RKO (cell line): ENCODE results near the gene TAT.
A peak's percentile ranks its signal among the peaks of the same experiment; 100 is the strongest.
"Not testable (repeated sequence)": the region's sequence is repeated elsewhere in the genome, so short reads cannot be mapped to it uniquely, and the experiment has no call there.

Experiments used
- DNase-seq: peaks from one replicate; pipeline ENCODE4 v3.0.0-alpha.2; 2016; ENCODE audit warnings: low spot score

Gene TAT

DNA sequence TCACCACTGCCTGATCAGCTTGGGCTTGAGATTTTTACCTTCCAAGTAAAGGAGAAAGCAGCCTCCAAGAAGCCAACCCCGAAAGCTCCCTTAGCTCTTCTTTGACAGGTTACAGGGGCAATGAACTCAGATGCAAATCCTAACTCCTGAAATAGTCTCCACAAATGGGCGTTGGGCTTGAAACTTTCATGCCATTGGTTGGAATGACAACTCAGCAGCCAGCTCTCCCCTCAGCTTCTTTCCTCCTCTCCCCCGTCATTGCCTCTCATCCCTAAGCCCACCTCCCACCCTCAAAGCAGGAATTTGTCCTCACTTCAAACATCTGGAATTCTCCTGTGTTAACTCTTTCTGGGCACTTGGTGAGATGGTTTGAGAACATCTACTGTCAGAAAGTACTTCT, at the start of gene TAT:
TAT (minus strand) TSS at position 122 of the 400 bp plus-strand sequence. CDS start 677 bp downstream, outside the sequence.
- no peak for DNase-seq

DNA sequence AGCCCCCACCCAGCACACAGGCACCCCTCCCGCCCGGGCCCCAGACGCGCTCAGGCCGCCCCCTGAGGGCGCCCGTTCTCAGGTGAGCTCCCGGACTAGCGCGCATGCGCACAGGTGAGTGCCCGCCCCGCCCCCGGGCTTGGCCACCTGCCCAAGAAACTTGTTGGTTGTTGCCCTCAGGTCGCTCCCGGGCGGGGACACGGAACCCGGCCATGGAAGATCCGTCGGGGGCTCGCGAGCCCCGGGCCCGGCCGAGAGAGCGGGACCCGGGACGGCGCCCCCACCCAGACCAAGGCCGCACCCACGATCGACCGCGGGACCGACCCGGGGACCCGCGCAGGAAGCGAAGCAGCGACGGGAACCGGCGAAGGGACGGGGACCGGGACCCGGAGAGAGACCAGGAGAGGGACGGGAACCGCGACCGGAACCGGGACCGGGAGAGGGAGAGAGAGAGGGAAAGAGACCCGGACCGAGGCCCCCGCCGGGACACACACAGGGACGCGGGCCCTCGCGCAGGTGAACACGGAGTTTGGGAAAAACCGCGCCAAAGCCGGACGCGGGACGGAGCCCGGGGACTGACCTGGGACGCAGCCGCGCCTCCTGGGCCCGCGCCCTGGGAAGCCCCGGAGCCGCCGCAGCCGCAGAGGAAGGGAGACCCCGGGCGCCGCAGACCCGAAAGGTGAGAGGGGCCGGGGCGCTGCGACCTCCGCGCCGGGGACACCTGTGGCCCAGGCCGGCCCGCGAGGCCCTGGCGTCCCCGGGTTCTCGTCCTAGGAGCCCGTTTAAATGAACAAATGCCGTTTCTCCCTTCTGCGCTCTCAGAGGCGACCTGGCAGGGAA, 49.3 kb upstream of the TAT start, which contains the start of gene MARVELD3:
MARVELD3 (plus strand) TSS at position 167 of the 840 bp plus-strand sequence; CDS start at position 213, 46 bp downstream.
- DNase-seq = no peak

DNA sequence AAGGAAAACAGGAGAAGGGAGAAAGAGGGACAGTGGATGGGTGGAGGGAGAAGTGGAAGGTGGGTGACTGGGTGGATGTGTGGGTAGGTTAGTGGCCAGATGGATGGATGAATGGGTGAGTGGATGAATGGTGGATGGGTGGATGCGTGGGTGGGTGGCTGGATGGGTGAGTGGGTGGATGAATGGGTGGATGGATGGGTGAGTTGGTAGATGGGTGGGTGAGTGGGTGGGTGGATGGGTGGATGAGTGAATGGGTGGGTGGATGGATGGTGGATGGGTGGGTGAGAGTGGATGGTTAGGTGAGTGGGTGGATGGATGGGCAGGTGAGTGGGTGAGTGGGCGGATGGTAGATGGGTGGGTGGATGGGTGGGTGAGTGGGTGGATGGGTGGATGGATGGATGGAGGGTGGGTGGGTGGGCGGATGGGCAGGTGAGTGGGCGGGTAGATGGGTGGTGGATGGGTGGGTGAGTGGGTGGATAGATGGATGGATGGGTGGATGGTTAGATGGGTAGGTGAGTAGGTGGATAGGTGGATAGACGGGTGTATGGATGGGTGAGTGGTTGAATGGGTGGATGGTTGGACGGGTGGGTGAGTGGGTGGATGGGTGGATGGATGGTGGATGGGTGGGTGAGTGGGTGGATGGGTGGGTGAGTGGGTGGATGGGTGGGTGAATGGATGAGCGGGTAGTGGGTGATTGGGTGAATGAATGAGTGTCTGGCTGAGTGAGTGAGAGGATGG, 48.4 kb upstream of the TAT start:
- DNase-seq = no peak

DNA sequence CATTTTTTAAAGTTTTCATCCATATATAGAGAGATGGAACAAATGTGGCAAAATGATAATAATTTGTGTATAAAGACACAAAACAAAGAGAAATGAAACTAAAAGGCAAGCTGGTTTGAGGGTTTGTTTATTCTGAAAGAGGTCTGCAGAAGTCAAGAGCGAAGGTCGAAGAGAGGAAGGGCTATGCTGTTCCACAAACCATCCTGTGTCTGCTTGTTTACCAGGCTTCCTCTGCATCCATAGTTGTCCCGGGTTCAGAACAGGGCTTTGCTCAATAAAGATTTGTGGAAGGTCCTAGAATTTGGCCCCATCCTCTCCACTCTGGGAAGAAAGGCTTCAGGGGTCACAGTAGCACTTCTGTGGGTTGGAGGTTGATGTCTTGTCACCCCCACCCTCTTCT, 46.7 kb upstream of the TAT start:
- DNase-seq = no peak

DNA sequence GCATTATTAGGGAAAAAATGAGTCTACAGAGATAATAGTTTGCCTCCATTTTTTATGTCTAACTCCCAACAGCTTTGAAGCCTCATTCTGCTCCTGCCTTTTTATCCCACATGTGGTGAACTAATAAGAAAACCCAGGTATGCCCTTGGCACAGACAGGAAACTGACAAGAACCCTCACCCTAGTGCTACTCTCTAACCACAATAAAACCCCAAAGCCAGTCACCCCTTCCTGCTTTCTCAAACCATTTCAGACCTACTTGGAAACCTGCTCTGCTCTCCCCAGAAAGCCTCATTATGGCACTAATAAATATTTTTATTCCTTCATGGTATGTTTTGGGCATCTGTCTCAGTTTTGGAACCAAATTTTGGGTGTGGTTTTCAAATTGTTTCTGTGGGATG, 45.2 kb upstream of the TAT start:
- DNase-seq = no peak

DNA sequence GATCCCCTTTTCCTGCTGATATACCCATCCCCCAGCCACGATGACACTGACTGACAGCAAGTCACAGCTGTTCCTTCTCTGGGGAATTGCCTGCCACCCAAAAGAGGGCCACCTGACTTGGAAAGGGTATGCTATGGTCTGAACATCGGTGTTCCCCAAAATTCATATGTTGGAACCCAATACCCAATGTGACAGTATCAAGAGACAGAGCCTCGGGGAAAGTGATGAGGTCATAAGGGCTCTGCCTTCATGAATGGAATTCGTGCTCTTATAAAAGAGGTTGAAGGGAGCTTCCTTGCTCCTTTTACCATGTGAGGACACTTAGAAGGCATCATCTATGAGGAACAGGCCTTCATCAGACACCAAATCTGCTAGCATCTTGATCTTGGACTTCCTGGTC, 41.5 kb upstream of the TAT start:
- no peak for DNase-seq

DNA sequence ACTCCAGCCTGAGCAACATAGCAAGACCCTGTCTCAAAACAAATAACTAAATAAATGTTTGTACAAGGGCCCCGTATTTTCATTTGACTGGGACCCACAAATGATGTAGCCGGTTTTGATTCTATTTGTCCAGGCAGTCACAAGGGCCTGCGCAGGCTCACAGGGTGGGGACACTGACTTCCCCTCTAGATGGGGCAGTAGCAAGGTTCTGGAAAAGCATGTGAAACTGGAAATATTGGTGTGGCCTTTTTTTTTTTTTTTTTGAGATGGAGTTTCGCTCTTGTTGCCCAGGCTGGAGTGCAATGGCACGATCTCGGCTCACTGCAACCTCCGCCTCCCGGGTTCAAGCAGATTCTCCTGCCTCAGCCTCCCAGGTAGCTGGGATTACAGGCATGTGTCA, 38.1 kb upstream of the TAT start:
- DNase-seq = not testable (repeated sequence)

DNA sequence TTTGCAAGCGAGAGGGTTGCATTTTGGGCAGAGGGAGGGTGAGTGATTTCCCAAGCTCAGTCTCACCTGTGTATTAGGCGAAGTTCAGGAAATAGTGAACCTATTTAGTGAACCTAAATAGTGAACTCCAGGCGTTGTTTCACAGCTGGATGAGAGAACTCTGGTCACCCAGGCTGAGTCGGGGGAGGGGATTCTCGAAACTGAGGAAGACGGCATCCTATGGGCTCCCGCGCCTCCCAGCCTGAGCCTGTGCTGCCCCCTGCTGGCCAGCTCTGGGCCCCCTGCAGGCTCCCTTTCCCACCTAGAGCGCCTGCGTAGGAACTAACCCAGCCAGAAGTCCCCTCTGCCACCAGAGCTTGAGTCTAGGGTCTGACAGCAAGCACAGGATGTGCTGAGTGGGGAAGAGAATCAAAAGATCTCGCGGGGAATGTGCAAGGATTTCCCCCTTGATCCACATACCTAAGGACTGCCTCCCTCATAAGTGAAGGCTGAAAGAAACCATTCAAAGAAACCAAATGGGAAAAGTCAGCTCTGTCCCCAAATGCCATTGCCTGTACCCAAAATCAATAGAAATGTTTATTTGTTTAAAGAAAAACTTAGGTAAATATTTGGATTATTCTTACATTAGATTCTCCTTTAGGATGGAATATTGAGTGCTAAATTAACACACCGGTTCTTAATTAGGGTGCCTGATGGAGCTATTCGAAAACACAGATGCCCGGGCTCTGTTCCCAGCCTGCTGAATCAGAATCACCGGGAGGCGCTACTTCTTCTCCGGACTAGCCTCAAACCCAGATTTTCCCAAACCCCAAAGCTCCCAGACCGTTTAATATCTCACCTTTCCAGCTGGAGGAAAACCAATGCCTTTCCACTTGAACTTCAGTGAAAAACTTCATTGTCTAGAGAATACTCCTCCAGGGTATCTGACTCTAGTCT, 34.3 kb upstream of the TAT start:
- peak; percentile 62 for DNase-seq

DNA sequence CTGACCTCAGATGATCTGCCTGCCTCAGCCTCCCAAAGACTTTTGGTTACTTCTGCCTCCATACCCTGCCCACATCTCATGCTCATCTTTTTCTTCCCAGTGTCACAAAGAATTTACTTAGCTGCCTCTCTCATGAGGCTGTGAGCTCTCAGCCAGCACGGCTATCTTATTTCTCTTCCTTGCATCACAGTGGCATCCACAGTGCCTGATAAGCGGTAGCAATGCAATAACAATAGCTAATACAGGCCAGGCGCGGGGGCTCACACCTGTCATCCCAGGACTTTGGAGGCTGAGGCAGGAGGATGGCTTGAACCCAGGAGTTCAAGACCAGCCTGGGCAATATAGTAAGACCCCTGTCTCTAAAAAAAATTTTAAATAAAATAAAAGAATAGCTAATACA, 33.6 kb upstream of the TAT start:
- no peak for DNase-seq

DNA sequence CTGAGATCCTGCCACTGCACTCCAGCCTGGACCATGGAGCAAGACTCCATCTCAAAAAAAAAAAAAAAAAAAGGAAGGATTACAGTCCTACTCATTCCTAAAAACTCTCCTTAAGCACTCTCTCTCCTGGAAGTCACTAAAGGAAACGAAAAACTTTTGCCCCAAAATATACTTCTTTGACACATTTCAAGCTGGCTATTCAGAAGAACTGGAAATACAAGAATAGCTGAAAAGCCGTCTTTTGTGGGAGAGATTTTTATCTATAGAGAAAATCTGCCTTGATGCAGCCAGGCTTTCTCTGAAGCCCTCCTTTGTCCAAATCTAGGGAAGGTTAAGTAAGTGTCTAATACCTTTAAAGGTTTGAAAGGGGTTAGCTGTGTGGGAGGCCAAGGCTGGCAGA, 32.2 kb upstream of the TAT start:
- DNase-seq = no peak

DNA sequence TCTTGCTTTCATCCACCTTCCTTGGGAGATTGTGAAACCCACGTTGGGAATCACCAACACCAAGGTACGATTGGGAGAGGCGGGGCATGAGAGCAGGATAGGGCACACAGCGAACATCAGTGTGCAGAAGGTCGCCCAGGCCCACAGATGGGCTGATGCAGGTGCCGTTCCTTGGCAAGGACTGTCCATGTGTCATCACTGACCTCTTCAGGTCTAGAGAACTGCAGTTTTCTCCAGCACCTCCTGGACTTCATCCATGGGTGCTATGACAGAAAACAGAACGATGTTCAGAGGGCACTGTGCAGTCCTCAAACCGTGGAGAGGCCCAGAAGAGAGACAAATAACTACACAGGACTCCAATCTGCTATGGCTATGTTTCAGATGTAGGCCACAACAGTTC, 23.9 kb upstream of the TAT start:
- no peak for DNase-seq

DNA sequence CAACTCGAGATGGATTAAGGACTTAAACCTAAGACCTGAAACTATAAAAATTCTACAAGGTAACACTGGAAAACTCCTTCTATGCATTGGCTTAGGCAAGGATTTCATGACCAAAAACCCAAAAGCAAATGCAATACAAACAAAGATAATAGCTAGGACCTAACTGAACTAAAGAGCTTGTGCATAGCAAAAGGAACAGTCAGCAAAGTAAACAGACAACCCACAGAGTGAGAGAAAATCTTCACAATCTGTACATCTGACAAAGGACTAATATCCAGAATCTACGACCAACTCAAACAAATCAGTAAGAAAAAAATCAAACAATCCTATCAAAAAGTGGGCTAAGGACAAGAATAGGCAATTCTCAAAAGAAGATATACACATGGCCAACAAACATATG, 21.5 kb upstream of the TAT start:
- DNase-seq = not testable (repeated sequence)

DNA sequence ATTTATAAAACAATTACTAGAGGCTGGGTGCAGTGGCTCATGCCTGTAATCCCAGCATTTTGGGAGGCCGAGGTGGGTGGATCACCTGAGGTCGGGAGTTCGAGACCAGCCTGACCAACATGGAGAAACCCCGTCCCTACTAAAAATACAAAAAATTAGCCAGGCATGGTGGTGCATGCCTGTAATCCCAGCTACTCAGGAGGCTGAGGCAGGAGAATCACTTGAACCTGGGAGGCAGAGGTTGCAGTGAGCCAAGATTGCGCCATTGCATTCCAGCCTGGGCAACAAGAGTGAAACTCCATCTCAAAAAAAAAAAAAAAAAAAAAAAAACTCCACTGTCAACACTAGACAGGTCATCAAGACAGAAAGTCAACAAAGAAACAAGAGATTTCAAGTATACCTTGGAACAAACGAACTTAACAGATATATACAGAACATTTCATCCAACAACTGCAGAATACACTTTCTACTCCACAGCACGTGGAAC, 18.5 kb upstream of the TAT start:
- DNase-seq = not testable (repeated sequence)

DNA sequence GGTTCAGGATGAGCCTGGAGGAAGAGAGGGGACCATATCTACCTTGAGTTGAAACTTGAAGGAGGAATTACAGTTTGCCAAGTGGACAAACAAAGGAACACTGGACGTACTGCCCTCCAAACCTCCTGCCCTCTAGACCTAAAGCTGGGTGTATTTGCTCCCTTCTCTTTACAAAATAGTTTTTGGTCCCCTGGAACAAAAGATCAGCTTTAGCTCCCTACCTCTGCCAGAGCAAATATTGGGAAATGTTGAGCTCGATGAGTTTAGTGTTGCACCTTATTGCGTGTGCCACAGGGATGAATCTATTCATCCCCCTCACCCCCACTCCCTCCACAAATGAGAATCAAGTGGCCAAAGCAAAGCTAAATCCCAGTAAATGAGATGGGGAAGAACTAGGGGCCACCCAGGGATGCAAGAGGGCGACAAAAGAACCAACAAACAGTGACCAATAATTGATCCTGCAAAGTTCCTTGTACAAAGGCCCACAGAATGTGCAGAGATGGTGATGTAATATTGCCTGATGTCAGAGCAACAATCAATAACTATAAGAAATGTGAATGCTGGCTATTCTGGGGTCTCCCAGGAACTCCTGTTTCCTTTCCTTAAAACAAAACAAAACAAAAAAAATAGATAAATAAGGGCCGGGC, 17.2 kb upstream of the TAT start:
- no peak for DNase-seq

DNA sequence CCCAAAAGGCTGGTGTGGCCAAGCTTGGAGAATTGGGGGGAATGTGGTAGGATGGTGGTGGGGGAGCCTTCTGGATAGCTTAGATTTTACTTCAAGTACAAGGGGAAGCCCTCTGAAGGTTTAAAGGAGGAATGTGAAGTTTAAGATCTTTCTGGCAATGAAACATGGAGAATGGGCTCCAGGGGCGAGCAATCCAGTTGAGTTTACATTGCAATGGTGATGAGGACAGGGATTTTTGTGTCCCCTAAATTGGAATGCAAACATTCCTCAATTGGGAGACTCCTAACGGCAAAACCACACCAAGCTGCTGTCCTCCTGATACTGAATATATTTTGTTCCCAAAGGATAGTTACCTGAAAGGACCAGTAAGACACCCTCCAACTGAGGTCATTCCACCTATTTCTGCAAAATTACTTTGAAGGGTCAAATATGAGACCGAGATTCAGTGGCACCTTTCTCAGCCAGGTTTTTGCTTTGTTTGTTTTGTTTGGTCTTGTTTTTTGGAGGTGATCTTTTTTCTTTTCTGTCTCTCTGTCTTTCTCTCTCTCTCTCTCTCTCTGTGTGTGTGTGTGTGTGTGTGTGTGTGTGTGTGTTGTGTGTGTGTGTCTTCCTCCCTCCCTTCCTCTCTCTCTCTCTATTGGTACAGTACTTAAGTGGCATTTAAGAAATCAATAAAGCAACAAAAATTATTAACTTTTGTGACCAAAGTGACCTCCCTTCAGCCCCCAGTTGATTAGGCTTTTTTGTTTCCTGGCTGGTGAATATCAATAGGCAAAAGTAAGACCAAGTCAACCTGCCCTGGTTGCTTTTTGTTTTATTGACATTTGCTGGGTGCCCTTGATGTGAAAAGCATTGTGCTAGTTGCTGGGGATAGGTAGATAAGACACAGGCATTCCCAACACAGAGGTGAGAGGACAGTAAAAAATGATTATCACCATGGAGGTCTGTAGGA, 16.4 kb upstream of the TAT start:
- DNase-seq = no peak

DNA sequence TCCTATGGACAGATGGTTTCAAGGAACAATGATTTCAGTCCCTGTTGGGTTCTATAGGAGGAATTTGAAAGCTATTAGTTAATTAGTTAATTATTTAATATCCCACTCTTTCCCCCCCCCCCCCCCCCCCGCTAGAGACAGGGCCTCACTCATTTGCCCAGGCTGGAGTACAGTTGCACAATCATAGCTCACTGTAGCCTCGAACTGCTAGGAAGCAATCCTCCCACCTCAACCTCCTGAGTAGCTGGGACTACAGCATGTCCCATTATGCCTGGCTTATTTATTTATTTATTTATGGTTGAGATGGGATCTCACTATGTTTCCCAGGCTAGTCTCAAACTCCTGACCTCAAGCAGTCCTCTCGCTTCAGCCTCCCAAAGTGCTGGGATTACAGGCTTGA, 15.0 kb upstream of the TAT start:
- no peak for DNase-seq

DNA sequence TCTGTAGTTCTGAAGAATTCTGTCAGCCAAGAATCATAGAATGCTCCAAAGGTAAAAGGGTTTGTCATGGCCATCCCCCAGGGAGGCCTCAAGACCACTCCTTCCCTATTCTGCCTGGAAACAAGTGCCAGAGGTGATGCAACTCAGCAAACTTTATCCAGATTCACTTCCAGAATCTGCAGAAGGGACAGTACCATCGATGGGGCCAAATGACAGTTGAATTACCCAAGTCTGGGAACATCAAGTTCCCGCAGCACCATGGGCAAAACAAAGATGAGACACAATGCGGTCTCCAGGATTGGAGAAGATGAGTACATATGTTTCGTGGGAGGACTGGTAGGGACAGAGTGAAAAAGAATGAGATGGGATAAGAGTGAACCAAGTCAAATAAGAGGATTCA, 13.7 kb upstream of the TAT start:
- DNase-seq = no peak

DNA sequence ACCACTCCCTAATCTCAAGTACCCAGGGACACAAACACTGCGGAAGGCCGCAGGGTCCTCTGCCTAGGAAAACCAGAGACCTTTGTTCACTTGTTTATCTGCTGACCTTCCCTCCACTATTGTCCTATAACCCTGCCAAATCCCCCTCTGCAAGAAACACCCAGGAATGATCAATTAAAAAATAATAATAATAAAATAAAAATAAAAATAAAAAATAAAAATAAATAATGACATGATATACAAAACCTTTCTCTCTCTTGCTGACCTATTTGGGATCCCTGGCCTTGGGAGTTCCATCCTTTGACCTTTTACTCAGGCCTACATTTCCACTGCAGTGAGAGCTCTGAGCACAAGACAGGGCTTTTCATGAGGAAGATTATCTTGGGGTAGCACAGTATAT, 13.2 kb upstream of the TAT start:
- not testable (repeated sequence) for DNase-seq

DNA sequence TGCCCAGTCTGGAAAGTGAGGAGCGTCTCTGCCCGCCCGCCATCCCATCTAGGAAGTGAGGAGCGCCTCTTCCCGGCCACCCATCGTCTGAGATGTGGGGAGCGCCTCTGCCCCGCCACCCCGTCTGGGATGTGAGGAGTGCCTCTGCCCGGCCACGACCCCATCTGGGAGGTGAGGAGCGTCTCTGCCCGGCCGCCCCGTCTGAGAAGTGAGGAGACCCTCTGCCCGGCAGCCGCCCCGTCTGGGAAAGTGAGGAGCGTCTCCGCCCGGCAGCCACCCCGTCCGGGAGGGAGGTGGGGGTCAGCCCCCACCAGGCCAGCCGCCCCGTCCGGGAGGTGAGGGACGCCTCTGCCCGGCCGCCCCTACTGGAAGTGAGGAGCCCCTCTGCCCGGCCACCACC, 12.4 kb upstream of the TAT start:
- DNase-seq = not testable (repeated sequence)

DNA sequence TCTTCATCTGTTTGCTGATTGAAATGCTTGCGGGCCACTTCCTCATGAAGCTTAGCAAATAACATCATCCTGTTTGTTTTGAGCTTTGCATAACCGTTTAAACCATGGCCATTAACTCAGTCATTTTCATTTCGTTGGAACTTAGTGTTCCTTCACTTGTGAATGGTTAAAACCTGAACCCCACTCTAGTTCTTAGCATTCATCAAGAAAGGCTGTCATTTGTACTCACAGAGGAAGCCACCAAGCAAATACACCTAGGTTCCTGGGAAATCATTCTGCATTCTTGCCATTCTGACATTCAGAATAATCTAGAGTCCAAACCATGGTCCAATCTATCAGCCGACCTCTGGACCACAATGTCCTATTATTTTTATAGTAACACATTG, 8.4 kb upstream of the TAT start:
- no peak for DNase-seq
